HG03378 (cell line): Measurements from ENCODE around the gene SPOCK1.

Experiments used
- ATAC-seq: cut with Tn5 transposase; IDR thresholded peaks from one replicate; pipeline ENCODE4 v1.9.1; 2021; ENCODE audit warnings: mild to moderate bottlenecking, moderate library complexity; ENCODE audit not compliant: unreplicated experiment

Gene SPOCK1

GRCh38 chr5:137496919-137497318 lies 2.2 kb downstream of the SPOCK1 start:
- no peak for ATAC-seq

- no peak for ATAC-seq
Measured at GRCh38 chr5:137492331-137492730, 6.8 kb downstream of the SPOCK1 start.

- no peak for ATAC-seq
Measured at GRCh38 chr5:137491121-137491520, 8.0 kb downstream of the SPOCK1 start.

GRCh38 chr5:137490591-137490990 lies 8.5 kb downstream of the SPOCK1 start:
- ATAC-seq: no peak

GRCh38 chr5:137488974-137489373 lies 10.2 kb downstream of the SPOCK1 start:
- no peak for ATAC-seq

- ATAC-seq: no peak
Measured at GRCh38 chr5:137488516-137488915, 10.6 kb downstream of the SPOCK1 start.

- ATAC-seq: no peak
Measured at GRCh38 chr5:137487600-137487999, 11.5 kb downstream of the SPOCK1 start.

- ATAC-seq: no peak
Measured at GRCh38 chr5:137486707-137487106, 12.4 kb downstream of the SPOCK1 start.

GRCh38 chr5:137481596-137481995 lies 17.5 kb downstream of the SPOCK1 start:
- no peak for ATAC-seq

GRCh38 chr5:137478043-137478442 lies 21.1 kb downstream of the SPOCK1 start:
- no peak for ATAC-seq

- ATAC-seq: no peak
Measured at GRCh38 chr5:137470921-137471220, 28.3 kb downstream of the SPOCK1 start.

- ATAC-seq: no peak
Measured at GRCh38 chr5:137470111-137470920, 28.8 kb downstream of the SPOCK1 start.

- ATAC-seq: no peak
Measured at GRCh38 chr5:137466889-137467288, 32.2 kb downstream of the SPOCK1 start.

- no peak for ATAC-seq
Measured at GRCh38 chr5:137465930-137466329, 33.2 kb downstream of the SPOCK1 start.

- ATAC-seq: no peak
Measured at GRCh38 chr5:137462816-137463520, 36.2 kb downstream of the SPOCK1 start.

GRCh38 chr5:137462265-137462590 lies 36.9 kb downstream of the SPOCK1 start:
- no peak for ATAC-seq

- no peak for ATAC-seq
Measured at GRCh38 chr5:137461391-137462264, 37.5 kb downstream of the SPOCK1 start.

- ATAC-seq: no peak
Measured at GRCh38 chr5:137454671-137455070, 44.5 kb downstream of the SPOCK1 start.

GRCh38 chr5:137453483-137454080 lies 45.5 kb downstream of the SPOCK1 start:
- ATAC-seq: no peak

GRCh38 chr5:137450759-137451158 lies 48.4 kb downstream of the SPOCK1 start:
- no peak for ATAC-seq

- no peak for ATAC-seq
Measured at GRCh38 chr5:137448868-137449267, 50.3 kb downstream of the SPOCK1 start.
